Measurements from ENCODE around the gene KCNA2.

- TF ChIP-seq, protein P1, sequence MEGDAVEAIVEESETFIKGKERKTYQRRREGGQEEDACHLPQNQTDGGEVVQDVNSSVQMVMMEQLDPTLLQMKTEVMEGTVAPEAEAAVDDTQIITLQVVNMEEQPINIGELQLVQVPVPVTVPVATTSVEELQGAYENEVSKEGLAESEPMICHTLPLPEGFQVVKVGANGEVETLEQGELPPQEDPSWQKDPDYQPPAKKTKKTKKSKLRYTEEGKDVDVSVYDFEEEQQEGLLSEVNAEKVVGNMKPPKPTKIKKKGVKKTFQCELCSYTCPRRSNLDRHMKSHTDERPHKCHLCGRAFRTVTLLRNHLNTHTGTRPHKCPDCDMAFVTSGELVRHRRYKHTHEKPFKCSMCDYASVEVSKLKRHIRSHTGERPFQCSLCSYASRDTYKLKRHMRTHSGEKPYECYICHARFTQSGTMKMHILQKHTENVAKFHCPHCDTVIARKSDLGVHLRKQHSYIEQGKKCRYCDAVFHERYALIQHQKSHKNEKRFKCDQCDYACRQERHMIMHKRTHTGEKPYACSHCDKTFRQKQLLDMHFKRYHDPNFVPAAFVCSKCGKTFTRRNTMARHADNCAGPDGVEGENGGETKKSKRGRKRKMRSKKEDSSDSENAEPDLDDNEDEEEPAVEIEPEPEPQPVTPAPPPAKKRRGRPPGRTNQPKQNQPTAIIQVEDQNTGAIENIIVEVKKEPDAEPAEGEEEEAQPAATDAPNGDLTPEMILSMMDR (IDR thresholded peaks at IDR 0.05; ENCODE audit: borderline replicate concordance, extremely low read depth, low read length, poor library complexity, severe bottlenecking) = no peak
- TF ChIP-seq EZH2 (IDR thresholded peaks at IDR 0.05; ENCODE audit: borderline replicate concordance, low read depth, low read length, severe bottlenecking) = no peak
These were observed 44.6 kb downstream of the KCNA2 start for GRCh38 chr1:110561596-110561995.

Data from DND-41 (cell line).